A549 (cell line): Measurements from ENCODE around the gene MYO1D. TPM values are rescaled to one million over a fixed set of nuclear protein-coding genes. Genes with fewer than 3 reads are reported as not detected.

Experiments used
- ATAC-seq, 2 experiments: fragments of 200-7000 bp in 1 of 2; fragments of >200 bp in 1 of 2; cut with Nextera tagmentation in 1 of 2; cut with Tn5 transposase in 1 of 2; 3 replicates each; pipeline versions ENCODE4 v1.8.0 to v1.9.1; 2018 to 2020; ENCODE audit warnings: mild to moderate bottlenecking in 1 of 2, moderate library complexity in 1 of 2
- CTCF ChIA-PET: fragments of 300-600 bp; sonication (Branson Sonifier 250); formaldehyde crosslinking; extraction: SDS; loops from one replicate; lab custom pipeline; 2021; ENCODE audit warnings: antibody characterized with exemption, inconsistent platforms; lab: Yijun Ruan, JAX
- POLR2A ChIA-PET: fragments of 350-600 bp; formaldehyde crosslinking; extraction: SDS; loops from one replicate; lab custom pipeline; 2021; ENCODE audit warnings: antibody characterized with exemption, inconsistent platforms; lab: Yijun Ruan, JAX
- DNase-seq, 2 experiments: peaks; one replicate each; pipeline versions ENCODE4 v3.0.0 to v3.0.0-alpha.2; 2011 to 2016; ENCODE audit warnings: low read depth in 1 of 2, low spot score in 1 of 2
- FAIRE-seq: peaks from 2 replicates; lab custom pipeline; 2011; peaks lifted over from hg19 to GRCh38; lab: Jason Lieb, UNC
- H3K27ac ChIP-seq, 2 experiments: fragments of >200 bp; sonication (Bioruptor Twin); formaldehyde crosslinking; 3 replicates each; pipeline ENCODE4 v1.5.1; 2016 to 2017
- H3K4me1 ChIP-seq: fragments of >200 bp; sonication (Bioruptor Twin); formaldehyde crosslinking; 3 replicates; pipeline ENCODE4 v1.6.1; 2016
- H3K4me2 ChIP-seq: fragments of >200 bp; sonication (Bioruptor Twin); formaldehyde crosslinking; 3 replicates; pipeline ENCODE4 v1.6.1; 2016
- H3K4me3 ChIP-seq: fragments of >200 bp; sonication (Bioruptor Twin); formaldehyde crosslinking; 3 replicates; pipeline ENCODE4 v1.5.1; 2016
- H3K9me3 ChIP-seq: fragments of >200 bp; sonication (Bioruptor Twin); formaldehyde crosslinking; 3 replicates; pipeline ENCODE4 v1.6.1; 2016
- BHLHE40 ChIP-seq: IDR thresholded peaks from 2 replicates; pipeline ENCODE4 v1.6.1; 2012; ENCODE audit warnings: low read depth, low read length, inconsistent platforms
- CEBPB ChIP-seq, 2 experiments: fragments of >200 bp in 1 of 2; sonication (Bioruptor Twin) in 1 of 2; formaldehyde crosslinking in 1 of 2; IDR thresholded peaks; 2 replicates each; pipeline ENCODE4 v1.6.1; 2012 to 2016
- CHD4 ChIP-seq: fragments of 200-600 bp; sonication (generic); IDR thresholded peaks from 2 replicates; pipeline ENCODE4 v1.6.1; 2016; ENCODE audit warnings: antibody characterized with exemption, mild to moderate bottlenecking, borderline replicate concordance
- EHF ChIP-seq: fragments of 250-450 bp; sonication (Bioruptor Pico); IDR thresholded peaks from 2 replicates; pipeline ENCODE4 v1.5.0; 2020; ENCODE audit warnings: mild to moderate bottlenecking
- EHMT2 ChIP-seq: fragments of 200-600 bp; sonication (generic); IDR thresholded peaks from 2 replicates; pipeline ENCODE4 v1.6.1; 2016; ENCODE audit warnings: antibody characterized with exemption, low read depth, mild to moderate bottlenecking, moderate library complexity
- EP300 ChIP-seq, 2 experiments: fragments of >200 bp; sonication (Bioruptor Twin); formaldehyde crosslinking; IDR thresholded peaks; 2 replicates in 1 of 2; 3 replicates in 1 of 2; pipeline ENCODE4 v1.6.1; 2016 to 2017
- FOSB ChIP-seq: fragments of 250-450 bp; sonication (Bioruptor Pico); IDR thresholded peaks from 2 replicates; pipeline ENCODE4 v1.5.0; 2020; ENCODE audit warnings: mild to moderate bottlenecking, moderate library complexity
- HEYL ChIP-seq: fragments of 250-450 bp; sonication (Bioruptor Pico); IDR thresholded peaks from 2 replicates; pipeline ENCODE4 v1.8.0; 2021; ENCODE audit warnings: mild to moderate bottlenecking, moderate library complexity
- HOXB13 ChIP-seq: fragments of 250-450 bp; sonication (Bioruptor Pico); IDR thresholded peaks from 2 replicates; pipeline ENCODE4 v1.5.0; 2020; ENCODE audit warnings: low read depth, mild to moderate bottlenecking, moderate library complexity
- KDM1A ChIP-seq: fragments of 200-600 bp; sonication (generic); IDR thresholded peaks from 2 replicates; pipeline ENCODE4 v1.6.1; 2016; ENCODE audit warnings: low read depth, mild to moderate bottlenecking
- MAFK ChIP-seq: fragments of 450-650 bp; IDR thresholded peaks from 2 replicates; pipeline ENCODE4 v1.6.1; 2014; ENCODE audit not compliant: partially characterized antibody
- MAZ ChIP-seq: fragments of 150-350 bp; IDR thresholded peaks from 2 replicates; pipeline ENCODE4 v1.6.1; 2014; ENCODE audit warnings: antibody characterized with exemption, low read depth, low read length, borderline replicate concordance
- MYC ChIP-seq: IDR thresholded peaks from 2 replicates; pipeline ENCODE4 v1.6.1; 2012; ENCODE audit warnings: mild to moderate bottlenecking, inconsistent platforms, low read length, improper control_type of control experiment, borderline replicate concordance
- NFE2L2 ChIP-seq: fragments of 150-350 bp; conservative IDR thresholded peaks from 2 replicates; pipeline ENCODE4 v1.6.1; 2014; ENCODE audit warnings: low read length
- RAD21 ChIP-seq, 2 experiments: fragments of >200 bp in 1 of 2; sonication (Bioruptor Twin) in 1 of 2; formaldehyde crosslinking in 1 of 2; IDR thresholded peaks in 1 of 2; conservative IDR thresholded peaks in 1 of 2; 2 replicates in 1 of 2; 3 replicates in 1 of 2; pipeline ENCODE4 v1.6.1; 2012 to 2018; ENCODE audit warnings: inconsistent platforms in 1 of 2
- RFX5 ChIP-seq: fragments of 450-650 bp; IDR thresholded peaks from 2 replicates; pipeline ENCODE4 v1.7.1; 2014; ENCODE audit warnings: antibody characterized with exemption, mild to moderate bottlenecking, moderate library complexity
- RNF2 ChIP-seq: fragments of 200-600 bp; sonication (generic); IDR thresholded peaks from 2 replicates; pipeline ENCODE4 v1.6.1; 2016; ENCODE audit warnings: low read depth, mild to moderate bottlenecking, antibody characterized with exemption, moderate library complexity, borderline replicate concordance
- SMC3 ChIP-seq: fragments of >200 bp; sonication (Bioruptor Twin); formaldehyde crosslinking; IDR thresholded peaks from 3 replicates; pipeline ENCODE4 v1.6.1; 2018; ENCODE audit warnings: inconsistent platforms
- ZSCAN20 ChIP-seq: fragments of 250-450 bp; sonication (Bioruptor Pico); IDR thresholded peaks from 2 replicates; pipeline ENCODE4 v1.8.0; 2022; ENCODE audit warnings: mild to moderate bottlenecking, moderate library complexity
- WGBS: methylation state at CpG from one replicate; pipeline ENCODE4 v1.1.6; 2017; ENCODE audit errors: missing lambda C conversion rate; 5-methylcytosine and 5-hydroxymethylcytosine counted together
- polyA plus RNA-seq, 4 experiments: library from polyadenylated mRNA; depleted of rRNA in 3 of 4; stranded (reverse); fragments of >200 nt; fragmentation: RNase III in 1 of 4; extraction: RNeasy Plus Mini Kit Qiagen cat#74134 plus additional on column Dnase treatment in 1 of 4; gene quantifications; 2 replicates in 3 of 4; 3 replicates in 1 of 4; pipeline ENCODE4 v1.2.3, GENCODE V29; 2011 to 2017
- TF ChIP-seq, protein P1 (sequence below): fragments of 450-650 bp; IDR thresholded peaks from 2 replicates; pipeline ENCODE4 v1.6.1; 2014; ENCODE audit warnings: antibody characterized with exemption
- TF ChIP-seq, protein P2 (sequence below): fragments of >200 bp; sonication (Bioruptor Twin); formaldehyde crosslinking; IDR thresholded peaks from 3 replicates; pipeline ENCODE4 v1.5.1; 2016
- TF ChIP-seq, protein P3 (sequence below): fragments of >200 bp; sonication (Bioruptor Twin); formaldehyde crosslinking; IDR thresholded peaks from 3 replicates; pipeline ENCODE4 v1.6.1; 2016
- TF ChIP-seq, protein P4 (sequence below): IDR thresholded peaks from 2 replicates; pipeline ENCODE4 v1.6.1; 2012; ENCODE audit warnings: low read depth, borderline replicate concordance
- TF ChIP-seq, protein P5 (sequence below): IDR thresholded peaks from 2 replicates; pipeline ENCODE4 v1.6.1; 2012
- TF ChIP-seq, protein P6 (sequence below): fragments of >200 bp; sonication (Bioruptor Twin); formaldehyde crosslinking; IDR thresholded peaks from 2 replicates; pipeline ENCODE4 v1.6.1; 2016

The MYO1D gene
- polyA plus RNA-seq, 2 of the 4 experiments (the other 2 are of a cell fraction): 2.8 to 4.2 TPM

DNA sequence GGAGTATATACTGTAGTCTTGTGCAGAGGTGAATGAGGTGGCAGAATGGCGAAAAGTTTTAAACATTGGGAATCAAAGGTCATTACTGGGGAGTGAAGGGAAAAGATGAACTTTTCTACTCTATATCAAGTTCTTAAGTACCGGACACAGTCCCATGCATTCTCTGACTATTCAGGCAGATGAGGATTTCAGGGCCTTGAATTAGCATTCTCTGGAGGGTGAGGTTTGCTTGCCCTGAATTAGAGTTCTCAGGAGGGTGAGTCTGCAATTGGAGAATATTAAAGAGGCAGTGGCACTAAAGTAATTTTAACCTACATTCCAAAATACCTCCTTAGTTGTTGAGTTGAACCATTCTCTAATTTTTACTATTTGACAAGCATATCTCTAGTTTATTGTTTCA, 423.6 kb downstream of the MYO1D start:
- no peak overlapping the region for H3K27ac ChIP-seq
- no peaks in the 10 kb centered on the region for H3K9me3 ChIP-seq
- FAIRE-seq (no peak), DNase-seq (no peak), ATAC-seq (no peak)
- ChIA-PET POLR2A (no interaction called here), CTCF (interaction anchor here (1.4 to 2.6 kb wide), 4 partner anchors 9 to 33 kb away, joined by 5 to 21 read pairs (median 11); partner anchors contain the start of genes CDK5R1 and PSMD11)
- 99% methylated on average over 2 of the region's 2 CpGs for WGBS
- no peak overlapping the region for H3K4me3 ChIP-seq
- TF ChIP-seq NFE2L2: no peak
- TF ChIP-seq KDM1A: no peak
- TF ChIP-seq RNF2: no peak
- TF ChIP-seq HOXB13 (CRISPR knock-in tag): no peak
- TF ChIP-seq FOSB (CRISPR knock-in tag): no peak
- no peak for TF ChIP-seq RFX5
- no peak for TF ChIP-seq EP300 (IDR thresholded peaks at IDR 0.05)
- TF ChIP-seq, protein P1, sequence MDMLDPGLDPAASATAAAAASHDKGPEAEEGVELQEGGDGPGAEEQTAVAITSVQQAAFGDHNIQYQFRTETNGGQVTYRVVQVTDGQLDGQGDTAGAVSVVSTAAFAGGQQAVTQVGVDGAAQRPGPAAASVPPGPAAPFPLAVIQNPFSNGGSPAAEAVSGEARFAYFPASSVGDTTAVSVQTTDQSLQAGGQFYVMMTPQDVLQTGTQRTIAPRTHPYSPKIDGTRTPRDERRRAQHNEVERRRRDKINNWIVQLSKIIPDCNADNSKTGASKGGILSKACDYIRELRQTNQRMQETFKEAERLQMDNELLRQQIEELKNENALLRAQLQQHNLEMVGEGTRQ: no peak
- TF ChIP-seq, protein P2, sequence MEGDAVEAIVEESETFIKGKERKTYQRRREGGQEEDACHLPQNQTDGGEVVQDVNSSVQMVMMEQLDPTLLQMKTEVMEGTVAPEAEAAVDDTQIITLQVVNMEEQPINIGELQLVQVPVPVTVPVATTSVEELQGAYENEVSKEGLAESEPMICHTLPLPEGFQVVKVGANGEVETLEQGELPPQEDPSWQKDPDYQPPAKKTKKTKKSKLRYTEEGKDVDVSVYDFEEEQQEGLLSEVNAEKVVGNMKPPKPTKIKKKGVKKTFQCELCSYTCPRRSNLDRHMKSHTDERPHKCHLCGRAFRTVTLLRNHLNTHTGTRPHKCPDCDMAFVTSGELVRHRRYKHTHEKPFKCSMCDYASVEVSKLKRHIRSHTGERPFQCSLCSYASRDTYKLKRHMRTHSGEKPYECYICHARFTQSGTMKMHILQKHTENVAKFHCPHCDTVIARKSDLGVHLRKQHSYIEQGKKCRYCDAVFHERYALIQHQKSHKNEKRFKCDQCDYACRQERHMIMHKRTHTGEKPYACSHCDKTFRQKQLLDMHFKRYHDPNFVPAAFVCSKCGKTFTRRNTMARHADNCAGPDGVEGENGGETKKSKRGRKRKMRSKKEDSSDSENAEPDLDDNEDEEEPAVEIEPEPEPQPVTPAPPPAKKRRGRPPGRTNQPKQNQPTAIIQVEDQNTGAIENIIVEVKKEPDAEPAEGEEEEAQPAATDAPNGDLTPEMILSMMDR: no peak
- no peak for TF ChIP-seq RAD21 (conservative IDR thresholded peaks at IDR 0.05 in 1 of 2, IDR thresholded peaks at IDR 0.05 in 1 of 2)
- TF ChIP-seq ZSCAN20 (CRISPR knock-in tag): no peak
- TF ChIP-seq, protein P3, sequence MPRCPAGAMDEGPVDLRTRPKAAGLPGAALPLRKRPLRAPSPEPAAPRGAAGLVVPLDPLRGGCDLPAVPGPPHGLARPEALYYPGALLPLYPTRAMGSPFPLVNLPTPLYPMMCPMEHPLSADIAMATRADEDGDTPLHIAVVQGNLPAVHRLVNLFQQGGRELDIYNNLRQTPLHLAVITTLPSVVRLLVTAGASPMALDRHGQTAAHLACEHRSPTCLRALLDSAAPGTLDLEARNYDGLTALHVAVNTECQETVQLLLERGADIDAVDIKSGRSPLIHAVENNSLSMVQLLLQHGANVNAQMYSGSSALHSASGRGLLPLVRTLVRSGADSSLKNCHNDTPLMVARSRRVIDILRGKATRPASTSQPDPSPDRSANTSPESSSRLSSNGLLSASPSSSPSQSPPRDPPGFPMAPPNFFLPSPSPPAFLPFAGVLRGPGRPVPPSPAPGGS: no peak
- TF ChIP-seq SMC3: no peak
- TF ChIP-seq, protein P4, sequence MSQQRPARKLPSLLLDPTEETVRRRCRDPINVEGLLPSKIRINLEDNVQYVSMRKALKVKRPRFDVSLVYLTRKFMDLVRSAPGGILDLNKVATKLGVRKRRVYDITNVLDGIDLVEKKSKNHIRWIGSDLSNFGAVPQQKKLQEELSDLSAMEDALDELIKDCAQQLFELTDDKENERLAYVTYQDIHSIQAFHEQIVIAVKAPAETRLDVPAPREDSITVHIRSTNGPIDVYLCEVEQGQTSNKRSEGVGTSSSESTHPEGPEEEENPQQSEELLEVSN: no peak
- H3K4me1 ChIP-seq: no peaks in the 10 kb centered on the region
- no peak overlapping the region for H3K4me2 ChIP-seq

DNA sequence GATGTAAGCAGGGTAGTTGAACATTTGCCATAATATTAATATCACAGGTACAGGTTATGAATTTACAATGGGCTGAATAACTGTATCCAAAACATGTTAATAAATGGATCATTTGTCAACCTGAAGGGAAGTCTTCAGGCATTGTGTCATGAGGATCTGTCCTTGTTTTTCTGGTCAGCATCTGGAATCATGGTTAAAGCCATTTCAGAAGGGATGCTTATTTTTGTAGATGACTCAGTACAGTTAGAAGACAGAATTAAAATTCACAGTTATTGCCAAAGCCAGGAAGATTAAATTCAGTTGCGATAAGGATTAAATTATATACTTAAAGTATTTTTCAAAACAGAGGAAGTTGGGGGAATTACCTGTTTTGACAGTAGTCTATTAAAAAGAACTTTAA, 424.6 kb downstream of the MYO1D start:
- TF ChIP-seq MAZ: no peak
- TF ChIP-seq, protein P5, sequence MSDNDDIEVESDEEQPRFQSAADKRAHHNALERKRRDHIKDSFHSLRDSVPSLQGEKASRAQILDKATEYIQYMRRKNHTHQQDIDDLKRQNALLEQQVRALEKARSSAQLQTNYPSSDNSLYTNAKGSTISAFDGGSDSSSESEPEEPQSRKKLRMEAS: no peak
- TF ChIP-seq MAFK: no peak
- no peak for TF ChIP-seq RNF2
- no peak for TF ChIP-seq HEYL (CRISPR knock-in tag)
- no peak for TF ChIP-seq EHMT2
- TF ChIP-seq EHF (CRISPR knock-in tag): no peak
- TF ChIP-seq, protein P6, sequence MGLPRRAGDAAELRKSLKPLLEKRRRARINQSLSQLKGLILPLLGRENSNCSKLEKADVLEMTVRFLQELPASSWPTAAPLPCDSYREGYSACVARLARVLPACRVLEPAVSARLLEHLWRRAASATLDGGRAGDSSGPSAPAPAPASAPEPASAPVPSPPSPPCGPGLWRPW: no peak
- TF ChIP-seq CHD4: no peak
- no peak for TF ChIP-seq MYC
- no peak for TF ChIP-seq BHLHE40
- TF ChIP-seq CEBPB (IDR thresholded peaks at IDR 0.05): no peak
- POLR2A ChIA-PET: no interaction called here
- ATAC-seq (no peak), DNase-seq (no peak), FAIRE-seq (peak; percentile 65)
- WGBS: 92% methylated on average over 1 of the region's 1 CpG
- H3K9me3 ChIP-seq: no peaks in the 10 kb centered on the region
- peaks cover 2% of the 10 kb centered on the region; the same call in 2 of the 3 replicates for H3K4me1 ChIP-seq
- no peak overlapping the region for H3K27ac ChIP-seq
- no peak overlapping the region for H3K4me3 ChIP-seq
- CTCF ChIA-PET: interaction anchor here (2.1 to 9.8 kb wide), 3 partner anchors 8 to 11 kb away, joined by 15 to 138 read pairs (median 21); partner anchors contain the start of gene PSMD11
- no peak overlapping the region for H3K4me2 ChIP-seq
